BLaER1 treated with 17β-estradiol and CSF1 and Interleukin-3, amounts not matched to agents 10 nM and 100 nM (cell line): ENCODE results near the gene ARID1B.

Experiments
- H3K27ac ChIP-seq, 11 experiments: shearing (Covaris generic); formaldehyde crosslinking; 2 replicates each; pipeline ENCODE4 v1.8.1; 2022
- H3K27me3 ChIP-seq, 11 experiments: shearing (Covaris generic); formaldehyde crosslinking; 2 replicates each; pipeline ENCODE4 v1.8.1; 2022
- H3K36me3 ChIP-seq, 11 experiments: shearing (Covaris generic); formaldehyde crosslinking; 2 replicates each; pipeline ENCODE4 v1.8.1; 2022
- H3K4me1 ChIP-seq, 10 experiments: shearing (Covaris generic); formaldehyde crosslinking; 2 replicates each; pipeline ENCODE4 v1.8.1; 2022
- H3K4me2 ChIP-seq, 11 experiments: shearing (Covaris generic); formaldehyde crosslinking; 2 replicates each; pipeline ENCODE4 v1.8.1; 2022
- H3K4me3 ChIP-seq, 10 experiments: shearing (Covaris generic); formaldehyde crosslinking; 2 replicates each; pipeline ENCODE4 v1.8.1; 2022
- H3K9ac ChIP-seq, 11 experiments: shearing (Covaris generic); formaldehyde crosslinking; 2 replicates each; pipeline ENCODE4 v1.8.1; 2022
- H3K9me3 ChIP-seq, 11 experiments: shearing (Covaris generic); formaldehyde crosslinking; replicated peaks in 1 of 11; 2 replicates each; pipeline ENCODE4 v1.8.1; 2022
- H4K20me1 ChIP-seq, 11 experiments: shearing (Covaris generic); formaldehyde crosslinking; 2 replicates each; pipeline ENCODE4 v1.8.1; 2022
- Cebpa-rat ChIP-seq, 11 experiments: shearing (Covaris generic); IDR thresholded peaks; 2 replicates each; pipeline ENCODE4 v1.8.1; 2022

The ARID1B gene

DNA sequence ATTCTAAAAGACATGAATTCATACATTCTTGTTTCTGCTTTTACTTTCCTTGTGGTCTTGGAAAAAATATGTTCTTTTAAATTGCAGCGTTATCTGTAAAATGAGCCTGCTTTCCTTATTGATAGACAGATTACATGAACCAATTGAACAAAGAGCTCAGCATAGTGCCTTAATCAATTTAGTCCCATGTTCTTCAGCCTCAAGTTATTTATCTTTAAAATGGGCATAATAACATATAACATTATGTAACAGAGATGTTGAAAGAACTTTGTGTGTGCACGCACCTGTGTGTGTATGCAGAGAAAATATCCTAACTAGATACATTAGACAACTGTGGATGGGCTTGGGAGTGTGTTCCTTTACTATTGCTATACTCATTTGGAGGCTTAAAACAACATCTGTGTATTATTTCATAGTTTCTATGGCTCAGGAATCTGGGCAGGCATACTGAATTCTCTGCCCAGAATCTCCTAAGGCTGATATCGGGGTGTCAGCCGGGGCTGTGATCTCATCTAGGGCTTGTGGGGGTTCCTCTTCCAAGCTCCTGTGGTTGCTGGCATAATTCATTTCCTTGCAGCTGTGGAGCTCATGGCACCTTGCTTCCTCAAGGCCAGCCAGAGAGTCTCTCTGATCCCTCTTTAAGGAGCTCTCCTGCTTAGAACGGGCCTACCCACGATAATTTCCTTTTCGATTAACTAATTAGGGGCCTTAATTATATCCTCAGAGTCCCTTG, 194.1 kb downstream of the ARID1B start:
- Histone ChIP-seq H3K4me2 (peak overlapping the region; percentile 3 to 60 (median 46); a peak in 19 of 22 replicates), H3K27ac (no peak overlapping the region), H3K27me3 (no peaks in the 10 kb centered on the region), H4K20me1 (peaks cover 58 to 100% (median 96%) of the 10 kb centered on the region in 11 experiments; a peak in 21 of 22 replicates), H3K4me3 (no peak overlapping the region), H3K36me3 (no peaks in the 10 kb centered on the region), H3K9ac (no peak overlapping the region), H3K9me3 (no peaks in the 10 kb centered on the region), H3K4me1 (peaks cover 21 to 61% (median 47%) of the 10 kb centered on the region in 10 experiments)
- TF ChIP-seq Cebpa-rat (IDR thresholded peaks at IDR 0.05): no peak

DNA sequence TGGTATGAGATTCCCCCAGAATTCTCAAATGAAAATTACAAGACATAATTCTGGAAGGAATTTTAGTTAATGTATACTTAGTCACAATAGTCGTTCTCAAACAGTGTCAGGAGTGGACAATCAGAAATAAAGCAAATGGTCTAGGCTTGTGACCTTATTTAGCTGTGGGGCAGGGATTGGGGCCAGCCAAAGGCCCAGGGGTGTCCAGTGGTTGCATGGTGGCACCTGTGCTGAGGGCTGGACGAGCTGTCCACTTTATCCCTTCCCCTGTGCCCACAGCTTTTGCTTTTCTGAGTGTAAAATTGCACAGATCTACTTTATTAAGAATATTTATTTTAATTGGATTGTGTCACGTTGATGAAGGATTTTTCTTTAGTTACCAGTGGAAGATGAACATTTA, 195.0 kb downstream of the ARID1B start:
- Histone ChIP-seq H3K9me3 (no peaks in the 10 kb centered on the region), H3K4me1 (peaks cover 27 to 66% (median 50%) of the 10 kb centered on the region in 10 experiments), H3K4me2 (peak overlapping the region in 1 of 11 experiments; percentile 60; a peak in 2 of 22 replicates), H3K36me3 (no peaks in the 10 kb centered on the region), H3K27ac (no peak overlapping the region), H3K9ac (no peak overlapping the region), H3K27me3 (no peaks in the 10 kb centered on the region), H3K4me3 (no peak overlapping the region), H4K20me1 (peaks cover 63 to 100% (median 96%) of the 10 kb centered on the region in 11 experiments; a peak in 21 of 22 replicates)
- TF ChIP-seq Cebpa-rat (IDR thresholded peaks at IDR 0.05): no peak

DNA sequence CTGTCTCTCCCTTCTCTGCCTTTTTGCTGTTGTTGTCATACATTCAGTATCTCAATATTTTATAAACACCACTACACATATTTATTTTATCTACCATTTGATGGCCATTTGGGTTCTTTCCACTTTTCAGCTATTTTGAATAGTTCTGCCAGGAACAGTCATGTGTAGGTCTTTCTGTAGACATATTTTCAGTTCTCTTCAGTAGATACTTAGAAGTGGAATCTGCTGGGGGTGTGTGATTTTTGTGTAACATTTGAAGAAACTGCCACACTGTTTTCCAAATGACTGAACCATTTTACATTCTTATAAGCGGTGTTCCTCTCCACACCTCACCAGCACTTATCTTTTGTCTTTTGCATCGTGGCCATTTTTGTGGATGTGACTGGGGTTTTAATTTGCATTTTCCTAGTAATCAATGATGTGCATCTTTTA, 197.7 kb downstream of the ARID1B start:
- H3K4me1 ChIP-seq: peaks cover 34 to 78% (median 59%) of the 10 kb centered on the region in 10 experiments
- no peak overlapping the region for H3K4me3 ChIP-seq
- no peaks in the 10 kb centered on the region for H3K9me3 ChIP-seq
- H3K27me3 ChIP-seq: no peaks in the 10 kb centered on the region
- H3K4me2 ChIP-seq: peak overlapping the region in 7 of 11 experiments; percentile 2 to 80 (median 67); a peak in 7 of 22 replicates
- H3K27ac ChIP-seq: no peak overlapping the region
- H3K9ac ChIP-seq: no peak overlapping the region
- H3K36me3 ChIP-seq: no peaks in the 10 kb centered on the region
- H4K20me1 ChIP-seq: peaks cover 61 to 100% (median 94%) of the 10 kb centered on the region in 11 experiments; a peak in 21 of 22 replicates
- no peak for TF ChIP-seq Cebpa-rat (IDR thresholded peaks at IDR 0.05)

DNA sequence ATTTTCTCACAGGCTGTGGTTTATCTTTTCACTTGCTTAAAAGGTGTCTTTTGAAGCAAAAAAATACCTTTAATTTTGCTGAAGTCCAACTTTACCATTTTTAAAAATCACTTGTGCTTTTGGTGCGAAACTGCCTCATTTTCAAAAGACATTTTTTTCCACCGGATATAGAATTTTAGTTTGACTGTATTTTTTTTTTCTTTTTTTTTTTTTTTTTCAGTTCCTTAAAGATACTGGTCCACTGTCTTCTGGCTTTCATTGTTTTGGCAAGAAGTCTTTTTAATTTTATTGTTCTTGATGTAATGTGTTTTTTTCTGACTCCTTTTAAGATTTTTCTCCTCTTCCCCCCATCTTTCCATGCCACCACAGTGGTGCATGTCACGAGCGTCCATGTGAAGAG, 198.2 kb downstream of the ARID1B start:
- peaks cover 37 to 78% (median 61%) of the 10 kb centered on the region in 10 experiments for H3K4me1 ChIP-seq
- TF ChIP-seq Cebpa-rat (IDR thresholded peaks at IDR 0.05): no peak
- H4K20me1 ChIP-seq: peaks cover 62 to 100% (median 94%) of the 10 kb centered on the region in 11 experiments; a peak in 21 of 22 replicates
- H3K4me3 ChIP-seq: peak overlapping the region in 6 of 10 experiments; percentile 43 to 63 (median 53); a peak in 6 of 20 replicates
- H3K27ac ChIP-seq: peak overlapping the region in 9 of 11 experiments; percentile 66 to 79 (median 76); a peak in 17 of 22 replicates
- no peaks in the 10 kb centered on the region for H3K27me3 ChIP-seq
- H3K9me3 ChIP-seq: no peaks in the 10 kb centered on the region
- peak overlapping the region; percentile 62 to 87 (median 77) for H3K4me2 ChIP-seq
- H3K36me3 ChIP-seq: no peaks in the 10 kb centered on the region
- H3K9ac ChIP-seq: peak overlapping the region in 7 of 11 experiments; percentile 63 to 77 (median 74); a peak in 10 of 22 replicates

DNA sequence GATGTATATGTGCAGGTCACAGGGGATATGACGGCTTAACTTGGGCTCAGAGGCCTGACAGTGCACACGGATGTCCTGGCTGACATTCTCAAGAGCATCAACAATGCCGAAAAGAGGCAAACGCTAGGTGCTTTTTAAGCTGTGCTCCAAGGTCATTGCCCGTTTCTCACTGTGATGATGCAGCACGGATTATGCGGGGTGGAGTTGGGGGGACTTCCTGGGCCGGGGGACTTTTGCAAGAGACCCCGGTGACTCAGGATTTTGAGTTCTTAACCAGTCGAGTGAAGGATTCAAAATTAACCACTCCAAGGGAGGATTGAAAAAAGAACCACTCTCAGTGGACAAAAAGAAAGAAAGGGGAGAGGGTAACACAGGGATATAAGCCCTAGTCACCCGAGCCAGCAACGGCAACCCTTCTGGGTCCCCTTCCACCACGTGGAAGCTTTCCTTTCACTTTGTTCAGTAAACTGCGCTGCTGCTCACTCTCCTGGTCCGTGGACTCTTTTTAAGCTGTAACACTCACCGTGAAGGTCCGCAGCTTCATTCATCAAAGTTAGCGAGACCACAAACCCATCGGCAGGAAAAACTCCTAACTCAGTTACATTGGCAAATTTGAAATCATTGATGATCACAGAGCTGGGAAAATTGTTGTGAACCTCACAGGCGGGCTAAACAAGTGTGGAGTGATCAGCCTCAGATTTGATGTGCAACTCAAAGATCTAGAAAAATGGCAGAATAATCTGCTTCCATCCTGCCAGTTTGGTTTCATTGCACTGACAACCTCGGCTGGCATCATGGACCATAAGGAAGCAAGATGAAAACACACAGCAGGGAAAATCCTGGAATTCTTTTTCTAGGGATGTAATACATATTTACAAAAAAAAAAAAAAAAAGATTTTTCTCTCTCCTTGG, 199.3 kb downstream of the ARID1B start:
- H3K36me3 ChIP-seq: no peaks in the 10 kb centered on the region
- H3K4me1 ChIP-seq: peaks cover 32 to 78% (median 59%) of the 10 kb centered on the region in 10 experiments
- peak overlapping the region; percentile 62 to 87 (median 77) for H3K4me2 ChIP-seq
- peak overlapping the region; percentile 61 to 77 (median 74); a peak in 21 of 22 replicates for H3K9ac ChIP-seq
- peak overlapping the region; percentile 40 to 63 (median 53) for H3K4me3 ChIP-seq
- H3K27me3 ChIP-seq: no peaks in the 10 kb centered on the region
- peaks cover 61 to 100% (median 94%) of the 10 kb centered on the region in 11 experiments; a peak in 21 of 22 replicates for H4K20me1 ChIP-seq
- H3K27ac ChIP-seq: peak overlapping the region in 10 of 11 experiments; percentile 48 to 79 (median 76); a peak in 19 of 22 replicates
- TF ChIP-seq Cebpa-rat (IDR thresholded peaks at IDR 0.05): no peak
- H3K9me3 ChIP-seq: no peaks in the 10 kb centered on the region

DNA sequence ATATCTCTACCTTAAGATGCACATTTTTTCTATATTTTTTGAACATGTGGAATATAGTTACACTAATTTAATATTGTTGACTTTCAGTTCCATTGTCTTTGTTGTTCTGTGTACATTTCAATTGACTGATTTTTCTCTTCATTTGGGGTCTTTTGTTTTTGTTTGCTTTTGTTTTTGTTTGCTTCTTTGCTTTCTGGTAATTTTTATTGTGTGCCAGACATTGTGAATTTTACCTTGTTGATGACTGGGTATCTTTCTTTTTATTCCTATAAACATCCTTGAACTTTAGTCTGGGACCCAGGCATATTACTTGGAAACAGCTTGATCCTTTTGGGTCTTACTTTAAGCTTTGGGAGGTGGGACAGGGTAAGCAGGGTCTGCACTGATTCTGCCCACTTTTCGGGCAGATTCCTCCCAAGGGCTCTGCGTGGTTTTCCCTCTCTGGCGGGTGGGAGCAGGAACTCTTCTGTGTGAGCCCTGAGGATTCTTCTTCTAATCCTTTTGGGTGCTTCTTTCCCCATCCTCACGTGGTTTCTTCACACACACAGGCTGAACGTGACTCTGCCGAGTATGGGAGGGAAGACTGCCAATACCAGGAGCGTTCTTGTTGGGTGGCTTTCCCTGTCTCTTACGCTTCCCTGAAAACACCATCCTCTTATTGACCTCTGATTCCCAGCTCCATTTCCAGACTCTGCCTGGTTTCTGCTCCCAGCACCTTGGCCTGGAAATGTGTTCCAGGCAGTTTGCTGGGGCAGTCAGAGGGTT, 200.5 kb downstream of the ARID1B start:
- H3K27ac ChIP-seq: peak overlapping the region in 4 of 11 experiments; percentile 5 to 31 (median 14); a peak in 2 of 22 replicates
- H3K36me3 ChIP-seq: no peaks in the 10 kb centered on the region
- no peak overlapping the region for H3K4me3 ChIP-seq
- no peaks in the 10 kb centered on the region for H3K27me3 ChIP-seq
- H4K20me1 ChIP-seq: peaks cover 60 to 100% (median 94%) of the 10 kb centered on the region in 11 experiments; a peak in 21 of 22 replicates
- H3K9me3 ChIP-seq: no peaks in the 10 kb centered on the region
- no peak overlapping the region for H3K9ac ChIP-seq
- H3K4me2 ChIP-seq: peak overlapping the region; percentile 16 to 77 (median 45); a peak in 18 of 22 replicates
- peaks cover 39 to 79% (median 64%) of the 10 kb centered on the region in 10 experiments for H3K4me1 ChIP-seq
- no peak for TF ChIP-seq Cebpa-rat (IDR thresholded peaks at IDR 0.05)

DNA sequence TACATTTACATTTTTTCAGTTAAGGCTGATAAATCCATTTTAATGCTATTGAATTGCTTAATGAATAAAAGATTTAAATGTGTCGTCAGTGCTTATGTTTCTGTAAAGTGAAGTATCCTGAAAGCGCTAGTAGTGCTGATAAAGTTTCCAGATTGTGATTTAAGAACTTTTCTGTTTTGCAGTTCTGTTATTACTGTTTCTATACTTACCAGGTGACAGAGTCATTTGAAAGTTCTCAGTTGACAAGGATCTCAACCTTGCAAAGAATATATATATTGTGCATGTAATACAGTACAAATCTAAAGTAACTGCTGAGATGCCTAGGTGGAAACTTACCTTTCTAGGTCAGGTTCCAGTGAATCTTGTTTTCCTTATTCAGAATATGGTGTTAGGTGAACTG, 201.8 kb downstream of the ARID1B start:
- Histone ChIP-seq H3K27ac (no peak overlapping the region), H3K4me2 (no peak overlapping the region; a peak in 1 of 22 replicates), H3K4me3 (no peak overlapping the region)

DNA sequence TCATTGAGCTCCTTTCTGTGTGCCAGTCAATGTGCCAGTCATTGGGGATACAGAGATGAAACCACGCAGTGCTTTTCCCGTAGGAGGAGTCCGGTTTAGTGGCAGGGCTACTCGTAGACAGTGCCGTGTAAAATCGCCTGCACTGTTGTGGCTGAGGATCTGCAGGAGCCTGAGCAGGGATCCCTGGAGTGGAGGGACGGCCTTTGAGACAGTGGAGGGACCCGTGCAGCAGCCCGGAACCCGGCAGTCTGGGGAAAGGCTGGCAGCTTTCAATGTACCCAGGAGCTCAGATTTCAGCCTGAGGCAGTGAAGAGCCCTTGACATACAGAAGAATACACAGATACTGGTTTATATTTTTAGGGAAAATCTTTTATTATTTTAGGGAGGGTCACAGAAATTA, 203.3 kb downstream of the ARID1B start:
- Histone ChIP-seq H3K27ac (no peak overlapping the region), H3K9ac (no peak overlapping the region), H3K4me1 (peaks cover 59 to 77% (median 71%) of the 10 kb centered on the region in 10 experiments), H3K9me3 (no peaks in the 10 kb centered on the region), H3K36me3 (no peaks in the 10 kb centered on the region), H3K4me3 (no peak overlapping the region), H3K27me3 (no peaks in the 10 kb centered on the region), H4K20me1 (peaks cover 68 to 100% (median 93%) of the 10 kb centered on the region in 11 experiments; a peak in 21 of 22 replicates), H3K4me2 (peak overlapping the region in 4 of 11 experiments; percentile 9 to 25 (median 17); a peak in 4 of 22 replicates)
- TF ChIP-seq Cebpa-rat (IDR thresholded peaks at IDR 0.05): no peak

More for the DNA sequence above, 201.8 kb downstream of the ARID1B start:
- Histone ChIP-seq H3K27me3 (no peaks in the 10 kb centered on the region), H3K9me3 (no peaks in the 10 kb centered on the region), H3K9ac (no peak overlapping the region), H3K36me3 (no peaks in the 10 kb centered on the region), H4K20me1 (peaks cover 61 to 100% (median 94%) of the 10 kb centered on the region in 11 experiments; a peak in 21 of 22 replicates), H3K4me1 (peaks cover 51 to 79% (median 68%) of the 10 kb centered on the region in 10 experiments)
- no peak for TF ChIP-seq Cebpa-rat (IDR thresholded peaks at IDR 0.05)
